CD4-positive, CD25-positive, alpha-beta regulatory T cell (primary cell): ENCODE data around the gene SPATA6. TPM values are rescaled to one million over a fixed set of nuclear protein-coding genes. Genes with fewer than 3 reads are reported as not detected.

Experiments used
- ATAC-seq, 2 donors: fragments of 150-1000 bp; cut with Tn5 transposase; one replicate each; pipeline ENCODE4 v1.10.0; 2021; ENCODE audit warnings: low read depth in 2 of 2, moderate number of reproducible peaks in 2 of 2, moderate library complexity in 1 of 2
- DNase-seq, 3 donors: peaks; one replicate each; pipeline versions ENCODE4 v3.0.0 to v3.0.0-alpha.2; 2012 to 2022; ENCODE audit warnings: mixed read lengths in 1 of 3
- H3K27ac ChIP-seq: one replicate; pipeline ENCODE4 v1.7.0; 2013; ENCODE audit warnings: mild to moderate bottlenecking, low read length; ENCODE audit not compliant: insufficient read depth, poor library complexity, severe bottlenecking
- H3K27me3 ChIP-seq: one replicate; pipeline ENCODE4 v1.7.0; 2013; ENCODE audit warnings: low read length; ENCODE audit not compliant: control insufficient read depth, insufficient read depth
- H3K36me3 ChIP-seq: one replicate; pipeline ENCODE4 v1.7.0; 2013; ENCODE audit warnings: mild to moderate bottlenecking, low read length, moderate library complexity; ENCODE audit not compliant: control insufficient read depth, insufficient read depth
- H3K4me1 ChIP-seq: 2 replicates; pipeline ENCODE4 v1.7.0; 2013; ENCODE audit warnings: mild to moderate bottlenecking, low read length; ENCODE audit not compliant: insufficient read depth, control insufficient read depth, poor library complexity, severe bottlenecking
- H3K4me3 ChIP-seq: one replicate; pipeline ENCODE4 v1.7.0; 2013; ENCODE audit warnings: low read depth, mild to moderate bottlenecking, low read length, moderate library complexity
- H3K9me3 ChIP-seq, 2 experiments: 1 replicate in 1 of 2; 2 replicates in 1 of 2; pipeline ENCODE4 v1.7.0; 2013; ENCODE audit warnings: low read length in 2 of 2, mild to moderate bottlenecking in 1 of 2, moderate library complexity in 1 of 2; ENCODE audit not compliant: control insufficient read depth in 2 of 2
- H3K27ac Mint-ChIP-seq, 3 donors: one replicate each; pipeline ENCODE4 v1.8.0; 2020 to 2022; ENCODE audit warnings: mild to moderate bottlenecking in 3 of 3, mixed read lengths in 3 of 3, moderate library complexity in 2 of 3
- H3K27me3 Mint-ChIP-seq: one replicate; pipeline ENCODE4 v1.8.0; 2022; ENCODE audit warnings: mild to moderate bottlenecking, mixed read lengths
- H3K36me3 Mint-ChIP-seq: one replicate; pipeline ENCODE4 v1.8.0; 2020; ENCODE audit warnings: mixed read lengths
- H3K4me1 Mint-ChIP-seq, 4 donors: one replicate each; pipeline ENCODE4 v1.8.0; 2020 to 2022; ENCODE audit warnings: mixed read lengths in 4 of 4, mild to moderate bottlenecking in 1 of 4
- H3K4me3 Mint-ChIP-seq, 4 donors: one replicate each; pipeline ENCODE4 v1.8.0; 2020 to 2022; ENCODE audit warnings: mild to moderate bottlenecking in 4 of 4, mixed read lengths in 4 of 4, moderate library complexity in 3 of 4
- H3K9me3 Mint-ChIP-seq, 7 donors: one replicate each; pipeline ENCODE4 v1.8.0; 2020 to 2022; ENCODE audit warnings: mixed read lengths in 7 of 7, mild to moderate bottlenecking in 3 of 7, moderate library complexity in 2 of 7
- polyA plus RNA-seq, 4 donors: library from polyadenylated mRNA; unstranded; fragments of 300-500 nt; fragmentation: Illumina TruSeq; gene quantifications; one replicate each; pipeline ENCODE4 v1.2.3, GENCODE V29; 2021
- total RNA-seq: library from RNA; stranded (reverse); gene quantifications from one replicate; pipeline ENCODE4 v1.2.3, GENCODE V29; 2022

The SPATA6 gene
- total and polyA plus RNA-seq, 5 donors from 2014 or later: 0.18 to 1.6 (median 0.41) TPM

DNA sequence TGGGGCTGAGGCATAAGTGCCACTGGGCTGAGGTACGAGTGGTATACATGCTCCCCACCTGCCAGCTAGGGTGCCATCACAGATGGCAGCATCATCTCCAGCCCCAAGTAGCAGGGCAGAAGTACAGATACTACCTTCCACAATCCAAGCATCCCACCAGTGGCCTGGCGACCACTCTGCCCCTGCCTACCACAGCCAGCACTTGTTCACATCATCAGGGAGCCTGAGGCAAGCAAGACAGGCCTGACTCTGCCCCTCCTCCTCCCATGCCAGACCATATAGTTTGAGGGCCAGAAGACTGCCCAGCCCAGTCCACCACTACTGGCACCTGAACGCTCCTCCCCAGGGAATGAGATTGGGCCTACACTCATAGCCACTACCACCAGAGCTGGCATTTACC is 84.6 kb downstream of the SPATA6 start:
- DNase-seq: no peak
- H3K27me3 ChIP-seq: no peaks in the 10 kb centered on the region

GRCh38 chr1:48374785-48375184 is 97.2 kb downstream of the SPATA6 start:
- H3K4me3 Mint-ChIP-seq: no peak overlapping the region
- no peak overlapping the region for H3K27ac Mint-ChIP-seq
- Histone ChIP-seq H3K36me3 (no peaks in the 10 kb centered on the region), H3K27me3 (no peaks in the 10 kb centered on the region), H3K27ac (no peak overlapping the region), H3K9me3 (peaks cover 0 to 2% of the 10 kb centered on the region in 2 experiments), H3K4me1 (no peaks in the 10 kb centered on the region), H3K4me3 (no peak overlapping the region)
- peaks cover 1 to 23% (median 7%) of the 10 kb centered on the region in 7 donors for H3K9me3 Mint-ChIP-seq
- H3K36me3 Mint-ChIP-seq: no peaks in the 10 kb centered on the region
- no peaks in the 10 kb centered on the region for H3K27me3 Mint-ChIP-seq
- no peaks in the 10 kb centered on the region for H3K4me1 Mint-ChIP-seq
- ATAC-seq (no peak), DNase-seq (no peak)

More for the DNA sequence above, 84.6 kb downstream of the SPATA6 start:
- Mint-ChIP-seq H3K4me1 (no peaks in the 10 kb centered on the region), H3K27ac (no peak overlapping the region), H3K36me3 (no peaks in the 10 kb centered on the region), H3K9me3 (peaks cover 0 to 4% (median 0%) of the 10 kb centered on the region in 7 donors), H3K27me3 (no peaks in the 10 kb centered on the region), H3K4me3 (no peak overlapping the region)
- H3K36me3 ChIP-seq: no peaks in the 10 kb centered on the region
- no peak for ATAC-seq
- no peaks in the 10 kb centered on the region for H3K9me3 ChIP-seq
- H3K27ac ChIP-seq: no peak overlapping the region
- no peaks in the 10 kb centered on the region for H3K4me1 ChIP-seq
- no peak overlapping the region for H3K4me3 ChIP-seq

DNA sequence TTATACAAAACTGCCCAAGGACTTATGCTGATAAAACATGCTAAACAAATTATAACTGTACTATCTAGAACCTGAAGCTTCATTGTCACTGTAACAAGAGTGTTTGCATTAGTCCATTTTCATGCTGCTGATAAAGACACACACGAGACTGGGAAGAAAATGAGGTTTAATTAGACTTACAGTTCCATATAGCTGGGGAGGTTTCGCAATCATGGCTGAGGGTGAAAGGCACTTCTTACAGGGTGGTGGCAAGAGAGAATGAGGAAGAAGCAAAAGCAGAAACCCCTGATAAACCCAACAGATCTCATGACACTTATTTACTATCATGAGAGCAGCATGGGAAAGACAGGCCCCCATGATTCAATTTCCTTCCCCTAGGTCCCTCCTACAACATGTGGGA is 100.4 kb downstream of the SPATA6 start:
- H3K27ac ChIP-seq: no peak overlapping the region
- no peaks in the 10 kb centered on the region for H3K4me1 Mint-ChIP-seq
- H3K4me1 ChIP-seq: no peaks in the 10 kb centered on the region
- H3K27ac Mint-ChIP-seq: no peak overlapping the region
- peaks cover 0 to 2% of the 10 kb centered on the region in 2 experiments for H3K9me3 ChIP-seq
- DNase-seq (no peak), ATAC-seq (no peak)
- no peak overlapping the region for H3K4me3 Mint-ChIP-seq
- H3K27me3 Mint-ChIP-seq: no peaks in the 10 kb centered on the region
- peaks cover 1 to 22% (median 3%) of the 10 kb centered on the region in 7 donors for H3K9me3 Mint-ChIP-seq
- H3K36me3 Mint-ChIP-seq: no peaks in the 10 kb centered on the region
- H3K36me3 ChIP-seq: no peaks in the 10 kb centered on the region
- no peaks in the 10 kb centered on the region for H3K27me3 ChIP-seq
- H3K4me3 ChIP-seq: no peak overlapping the region

GRCh38 chr1:48362901-48363300 is 109.1 kb downstream of the SPATA6 start:
- no peaks in the 10 kb centered on the region for H3K36me3 Mint-ChIP-seq
- Histone ChIP-seq H3K27ac (no peak overlapping the region), H3K9me3 (no peaks in the 10 kb centered on the region), H3K4me1 (no peaks in the 10 kb centered on the region), H3K36me3 (no peaks in the 10 kb centered on the region), H3K27me3 (no peaks in the 10 kb centered on the region), H3K4me3 (no peak overlapping the region)
- no peak overlapping the region for H3K27ac Mint-ChIP-seq
- no peaks in the 10 kb centered on the region for H3K4me1 Mint-ChIP-seq
- H3K4me3 Mint-ChIP-seq: no peak overlapping the region
- H3K9me3 Mint-ChIP-seq: peaks cover 0 to 7% (median 1%) of the 10 kb centered on the region in 7 donors
- no peaks in the 10 kb centered on the region for H3K27me3 Mint-ChIP-seq
- ATAC-seq: no peak
- no peak for DNase-seq

DNA sequence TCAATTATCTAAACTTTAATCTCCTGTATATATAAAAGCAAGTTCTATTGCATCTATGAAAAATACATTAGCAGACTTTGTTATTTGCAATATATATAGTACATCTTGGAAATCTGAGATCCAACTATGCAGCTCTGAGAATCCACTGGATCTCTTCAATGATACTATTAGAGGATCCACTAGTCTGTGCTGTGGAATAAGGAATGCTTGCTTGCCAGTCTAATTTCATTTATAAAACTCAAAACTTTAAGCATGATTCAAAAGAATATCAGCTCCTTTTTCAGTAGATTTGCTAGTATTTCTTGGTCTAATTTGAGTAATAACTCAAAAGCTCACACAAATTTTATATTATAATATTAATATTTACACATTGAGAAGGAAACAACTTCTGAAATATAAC is 115.1 kb downstream of the SPATA6 start:
- H3K27me3 ChIP-seq: no peaks in the 10 kb centered on the region
- Mint-ChIP-seq H3K4me1 (no peaks in the 10 kb centered on the region), H3K4me3 (no peak overlapping the region), H3K36me3 (no peaks in the 10 kb centered on the region), H3K27ac (no peak overlapping the region), H3K27me3 (no peaks in the 10 kb centered on the region), H3K9me3 (peaks cover 0 to 1% (median 0%) of the 10 kb centered on the region in 7 donors)
- H3K4me1 ChIP-seq: no peaks in the 10 kb centered on the region
- no peaks in the 10 kb centered on the region for H3K9me3 ChIP-seq
- ATAC-seq: no peak
- no peak for DNase-seq
- H3K27ac ChIP-seq: no peak overlapping the region
- H3K4me3 ChIP-seq: no peak overlapping the region
- no peaks in the 10 kb centered on the region for H3K36me3 ChIP-seq

- H3K27me3 Mint-ChIP-seq: no peaks in the 10 kb centered on the region
- Histone ChIP-seq H3K4me1 (no peaks in the 10 kb centered on the region), H3K4me3 (no peak overlapping the region), H3K9me3 (no peaks in the 10 kb centered on the region), H3K27me3 (no peaks in the 10 kb centered on the region), H3K27ac (no peak overlapping the region), H3K36me3 (no peaks in the 10 kb centered on the region)
- no peaks in the 10 kb centered on the region for H3K36me3 Mint-ChIP-seq
- no peak for ATAC-seq
- H3K4me3 Mint-ChIP-seq: no peak overlapping the region
- no peak overlapping the region for H3K27ac Mint-ChIP-seq
- H3K4me1 Mint-ChIP-seq: no peaks in the 10 kb centered on the region
- peaks cover 3 to 22% (median 5%) of the 10 kb centered on the region in 7 donors for H3K9me3 Mint-ChIP-seq
- DNase-seq: no peak
Measured at GRCh38 chr1:48344373-48344772, 127.6 kb downstream of the SPATA6 start.

GRCh38 chr1:48341221-48341620 is 130.8 kb downstream of the SPATA6 start:
- Mint-ChIP-seq H3K27ac (no peak overlapping the region), H3K4me1 (no peaks in the 10 kb centered on the region)
- H3K4me1 ChIP-seq: no peaks in the 10 kb centered on the region

DNA sequence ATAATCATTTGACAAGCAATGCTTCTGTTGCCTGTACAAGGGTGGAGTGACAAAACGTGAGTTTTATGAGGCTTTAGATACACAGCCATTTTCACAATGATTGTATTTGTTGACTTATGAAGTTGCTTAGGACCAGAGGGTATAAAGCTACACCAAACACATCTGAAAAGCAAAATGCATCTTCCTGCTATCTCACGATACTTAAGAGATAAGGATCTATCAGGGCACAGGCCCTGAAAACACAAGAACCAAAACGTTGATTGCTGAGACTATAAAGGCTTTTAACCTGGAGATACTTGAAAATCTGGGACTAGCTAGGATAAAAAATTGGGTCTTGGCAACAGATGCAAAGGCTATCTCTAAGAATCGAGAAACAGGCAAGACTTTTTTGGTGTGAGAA is 133.7 kb downstream of the SPATA6 start:
- Mint-ChIP-seq H3K4me1 (no peaks in the 10 kb centered on the region), H3K36me3 (no peaks in the 10 kb centered on the region), H3K27ac (no peak overlapping the region), H3K27me3 (no peaks in the 10 kb centered on the region), H3K4me3 (no peak overlapping the region), H3K9me3 (peaks cover 0 to 18% (median 3%) of the 10 kb centered on the region in 7 donors)
- H3K27ac ChIP-seq: no peak overlapping the region
- no peaks in the 10 kb centered on the region for H3K9me3 ChIP-seq
- H3K27me3 ChIP-seq: no peaks in the 10 kb centered on the region
- DNase-seq: no peak
- no peak overlapping the region for H3K4me3 ChIP-seq
- H3K4me1 ChIP-seq: no peaks in the 10 kb centered on the region
- no peaks in the 10 kb centered on the region for H3K36me3 ChIP-seq
- ATAC-seq: no peak

More at GRCh38 chr1:48341221-48341620, 130.8 kb downstream of the SPATA6 start:
- no peak for ATAC-seq
- Histone ChIP-seq H3K4me3 (no peak overlapping the region), H3K9me3 (no peaks in the 10 kb centered on the region), H3K27ac (no peak overlapping the region), H3K27me3 (no peaks in the 10 kb centered on the region), H3K36me3 (no peaks in the 10 kb centered on the region)
- no peak for DNase-seq
- Mint-ChIP-seq H3K36me3 (no peaks in the 10 kb centered on the region), H3K9me3 (peaks cover 3 to 22% (median 5%) of the 10 kb centered on the region in 7 donors), H3K4me3 (no peak overlapping the region), H3K27me3 (no peaks in the 10 kb centered on the region)
